WTC11 (cell line): Measurements from ENCODE around the gene SLCO4A1.

Source experiments
- ATF1 ChIP-seq: sonication (generic); formaldehyde crosslinking; IDR thresholded peaks from 2 replicates; pipeline ENCODE4 v1.8.1; 2023; ENCODE audit warnings: mild to moderate bottlenecking, moderate library complexity, missing genetic modification reagents
- GABPB1 ChIP-seq: sonication (generic); formaldehyde crosslinking; IDR thresholded peaks from 2 replicates; pipeline ENCODE4 v1.8.1; 2023; ENCODE audit warnings: mild to moderate bottlenecking, missing genetic modification reagents
- TEAD1 ChIP-seq: sonication (generic); formaldehyde crosslinking; IDR thresholded peaks from 2 replicates; pipeline ENCODE4 v1.8.0; 2022; ENCODE audit warnings: mild to moderate bottlenecking, missing genetic modification reagents
- ZBTB21 ChIP-seq: sonication (generic); formaldehyde crosslinking; IDR thresholded peaks from 2 replicates; pipeline ENCODE4 v1.8.1; 2023; ENCODE audit warnings: mild to moderate bottlenecking, missing genetic modification reagents, borderline replicate concordance
- ZNF138 ChIP-seq: sonication (generic); formaldehyde crosslinking; conservative IDR thresholded peaks from 2 replicates; pipeline ENCODE4 v1.8.1; 2022; ENCODE audit warnings: mild to moderate bottlenecking, moderate library complexity, missing genetic modification reagents
- TF ChIP-seq, protein P1 (sequence below): fragments of 200-600 bp; IDR thresholded peaks from 2 replicates; pipeline ENCODE4 v1.8.0; 2022; ENCODE audit warnings: antibody characterized with exemption
- TF ChIP-seq, protein P2 (sequence below): sonication (generic); formaldehyde crosslinking; conservative IDR thresholded peaks from 2 replicates; pipeline ENCODE4 v1.8.1; 2023; ENCODE audit warnings: mild to moderate bottlenecking, low read depth, missing genetic modification reagents, moderate library complexity
- TF ChIP-seq, protein P3 (sequence below): sonication (generic); formaldehyde crosslinking; conservative IDR thresholded peaks from 2 replicates; pipeline ENCODE4 v1.8.1; 2022; ENCODE audit warnings: mild to moderate bottlenecking, missing genetic modification reagents
- TF ChIP-seq, protein P4 (sequence below): sonication (generic); formaldehyde crosslinking; IDR thresholded peaks from 2 replicates; pipeline ENCODE4 v1.8.1; 2023; ENCODE audit warnings: mild to moderate bottlenecking, missing genetic modification reagents, moderate library complexity

DNA sequence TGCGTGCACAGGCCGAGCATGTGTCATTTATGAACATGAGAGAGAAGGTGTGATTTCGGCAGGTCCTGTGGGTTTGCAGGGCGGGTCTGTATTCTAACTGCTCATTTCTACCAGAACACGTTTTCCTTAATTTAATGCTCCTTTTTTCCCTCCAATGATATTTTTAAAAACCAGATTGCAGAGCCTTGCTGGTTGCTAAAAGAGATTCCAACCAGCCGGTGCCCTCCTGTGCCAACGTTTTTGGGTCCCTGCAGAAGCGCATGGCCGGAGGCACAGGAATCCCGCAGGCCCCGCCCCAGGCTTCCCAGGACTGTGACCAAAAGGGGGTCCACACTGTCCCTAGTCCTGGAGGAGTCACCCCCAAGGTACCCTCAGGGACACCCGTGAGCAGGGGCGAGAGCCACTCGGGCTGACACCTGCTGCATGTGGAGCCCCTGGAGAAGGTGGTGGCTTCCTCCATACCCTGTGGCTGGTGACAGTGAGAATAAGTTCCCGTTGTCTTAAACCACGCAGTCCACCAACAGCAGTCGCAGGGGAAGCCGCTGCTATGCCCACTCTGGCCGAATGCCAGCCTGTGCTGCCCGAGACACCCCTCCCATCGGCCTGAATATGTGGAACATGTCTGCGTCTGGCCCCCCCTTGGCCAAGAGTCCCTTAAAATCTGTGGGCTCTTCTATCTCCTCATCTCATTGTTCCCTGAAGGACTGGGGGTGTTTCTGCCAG is 50.7 kb downstream of the SLCO4A1 start:
- TF ChIP-seq, protein P1, sequence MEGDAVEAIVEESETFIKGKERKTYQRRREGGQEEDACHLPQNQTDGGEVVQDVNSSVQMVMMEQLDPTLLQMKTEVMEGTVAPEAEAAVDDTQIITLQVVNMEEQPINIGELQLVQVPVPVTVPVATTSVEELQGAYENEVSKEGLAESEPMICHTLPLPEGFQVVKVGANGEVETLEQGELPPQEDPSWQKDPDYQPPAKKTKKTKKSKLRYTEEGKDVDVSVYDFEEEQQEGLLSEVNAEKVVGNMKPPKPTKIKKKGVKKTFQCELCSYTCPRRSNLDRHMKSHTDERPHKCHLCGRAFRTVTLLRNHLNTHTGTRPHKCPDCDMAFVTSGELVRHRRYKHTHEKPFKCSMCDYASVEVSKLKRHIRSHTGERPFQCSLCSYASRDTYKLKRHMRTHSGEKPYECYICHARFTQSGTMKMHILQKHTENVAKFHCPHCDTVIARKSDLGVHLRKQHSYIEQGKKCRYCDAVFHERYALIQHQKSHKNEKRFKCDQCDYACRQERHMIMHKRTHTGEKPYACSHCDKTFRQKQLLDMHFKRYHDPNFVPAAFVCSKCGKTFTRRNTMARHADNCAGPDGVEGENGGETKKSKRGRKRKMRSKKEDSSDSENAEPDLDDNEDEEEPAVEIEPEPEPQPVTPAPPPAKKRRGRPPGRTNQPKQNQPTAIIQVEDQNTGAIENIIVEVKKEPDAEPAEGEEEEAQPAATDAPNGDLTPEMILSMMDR: no peak
- TF ChIP-seq TEAD1 (CRISPR knock-in tag) (no peak), ZNF138 (CRISPR knock-in tag) (no peak), ZBTB21 (CRISPR knock-in tag) (no peak), ATF1 (CRISPR knock-in tag) (no peak), GABPB1 (CRISPR knock-in tag) (no peak)
- TF ChIP-seq, protein P2, sequence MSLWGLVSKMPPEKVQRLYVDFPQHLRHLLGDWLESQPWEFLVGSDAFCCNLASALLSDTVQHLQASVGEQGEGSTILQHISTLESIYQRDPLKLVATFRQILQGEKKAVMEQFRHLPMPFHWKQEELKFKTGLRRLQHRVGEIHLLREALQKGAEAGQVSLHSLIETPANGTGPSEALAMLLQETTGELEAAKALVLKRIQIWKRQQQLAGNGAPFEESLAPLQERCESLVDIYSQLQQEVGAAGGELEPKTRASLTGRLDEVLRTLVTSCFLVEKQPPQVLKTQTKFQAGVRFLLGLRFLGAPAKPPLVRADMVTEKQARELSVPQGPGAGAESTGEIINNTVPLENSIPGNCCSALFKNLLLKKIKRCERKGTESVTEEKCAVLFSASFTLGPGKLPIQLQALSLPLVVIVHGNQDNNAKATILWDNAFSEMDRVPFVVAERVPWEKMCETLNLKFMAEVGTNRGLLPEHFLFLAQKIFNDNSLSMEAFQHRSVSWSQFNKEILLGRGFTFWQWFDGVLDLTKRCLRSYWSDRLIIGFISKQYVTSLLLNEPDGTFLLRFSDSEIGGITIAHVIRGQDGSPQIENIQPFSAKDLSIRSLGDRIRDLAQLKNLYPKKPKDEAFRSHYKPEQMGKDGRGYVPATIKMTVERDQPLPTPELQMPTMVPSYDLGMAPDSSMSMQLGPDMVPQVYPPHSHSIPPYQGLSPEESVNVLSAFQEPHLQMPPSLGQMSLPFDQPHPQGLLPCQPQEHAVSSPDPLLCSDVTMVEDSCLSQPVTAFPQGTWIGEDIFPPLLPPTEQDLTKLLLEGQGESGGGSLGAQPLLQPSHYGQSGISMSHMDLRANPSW (CRISPR knock-in tag): no peak
- TF ChIP-seq, protein P3, sequence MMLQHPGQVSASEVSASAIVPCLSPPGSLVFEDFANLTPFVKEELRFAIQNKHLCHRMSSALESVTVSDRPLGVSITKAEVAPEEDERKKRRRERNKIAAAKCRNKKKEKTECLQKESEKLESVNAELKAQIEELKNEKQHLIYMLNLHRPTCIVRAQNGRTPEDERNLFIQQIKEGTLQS (CRISPR knock-in tag): no peak
- TF ChIP-seq, protein P4, sequence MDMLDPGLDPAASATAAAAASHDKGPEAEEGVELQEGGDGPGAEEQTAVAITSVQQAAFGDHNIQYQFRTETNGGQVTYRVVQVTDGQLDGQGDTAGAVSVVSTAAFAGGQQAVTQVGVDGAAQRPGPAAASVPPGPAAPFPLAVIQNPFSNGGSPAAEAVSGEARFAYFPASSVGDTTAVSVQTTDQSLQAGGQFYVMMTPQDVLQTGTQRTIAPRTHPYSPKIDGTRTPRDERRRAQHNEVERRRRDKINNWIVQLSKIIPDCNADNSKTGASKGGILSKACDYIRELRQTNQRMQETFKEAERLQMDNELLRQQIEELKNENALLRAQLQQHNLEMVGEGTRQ (CRISPR knock-in tag): no peak
